ENCODE data around the gene AIRE. TPM values are rescaled to one million over a fixed set of nuclear protein-coding genes. Genes with fewer than 3 reads are reported as not detected.

AIRE gene
- total and polyA plus RNA-seq, 2 donors from 2014 or later: 0.09 to 0.25 TPM

- Histone ChIP-seq H3K27me3 (ENCODE audit: control insufficient read depth, insufficient read depth, low read length) (no peaks in the 10 kb centered on the region), H3K36me3 (ENCODE audit: control insufficient read depth in 2 of 3, insufficient read depth in 3 of 3, low read length in 3 of 3) (no peaks in the 10 kb centered on the region), H3K27ac (ENCODE audit: low read depth in 2 of 2, low read length in 2 of 2) (no peak overlapping the region), H3K4me1 (ENCODE audit: control insufficient read depth in 2 of 3, insufficient read depth in 2 of 3, low read depth in 1 of 3, low read length in 3 of 3) (no peaks in the 10 kb centered on the region), H3K4me3 (ENCODE audit: low read length in 3 of 3) (no peak overlapping the region), H3K9ac (ENCODE audit: low read length in 3 of 3) (no peak overlapping the region), H3K9me3 (ENCODE audit: control insufficient read depth in 2 of 3, insufficient read depth in 1 of 3, low read length in 3 of 3) (peaks cover 0 to 3% (median 0%) of the 10 kb centered on the region in 3 donors)
- FAIRE-seq (no peak), DNase-seq (peak in 1 of 5 donors; percentile 30)
- intact Hi-C loops (cut with DNase I): no loop called here
- TF ChIP-seq CTCF (IDR thresholded peaks at IDR 0.05; ENCODE audit: borderline replicate concordance, extremely low read depth, insufficient read depth): no peak
Observed at GRCh38 chr21:44263768-44264167, 21.9 kb upstream of the AIRE start.

- DNase-seq: peak in 1 of 5 donors; percentile 36
- no peak overlapping the region for H3K4me3 ChIP-seq (ENCODE audit: low read length in 3 of 3)
- TF ChIP-seq CTCF (IDR thresholded peaks at IDR 0.05; ENCODE audit: borderline replicate concordance, extremely low read depth, insufficient read depth): no peak
- H3K9me3 ChIP-seq (ENCODE audit: control insufficient read depth in 2 of 3, insufficient read depth in 1 of 3, low read length in 3 of 3): no peaks in the 10 kb centered on the region
- intact Hi-C loops (cut with DNase I): no loop called here
- no peak overlapping the region for H3K9ac ChIP-seq (ENCODE audit: low read length in 3 of 3)
- H3K27ac ChIP-seq (ENCODE audit: low read depth in 2 of 2, low read length in 2 of 2): no peak overlapping the region
- H3K4me1 ChIP-seq (ENCODE audit: control insufficient read depth in 2 of 3, insufficient read depth in 2 of 3, low read depth in 1 of 3, low read length in 3 of 3): no peaks in the 10 kb centered on the region
- no peak for FAIRE-seq
- H3K27me3 ChIP-seq (ENCODE audit: control insufficient read depth, insufficient read depth, low read length): no peaks in the 10 kb centered on the region
- H3K36me3 ChIP-seq (ENCODE audit: control insufficient read depth in 2 of 3, insufficient read depth in 3 of 3, low read length in 3 of 3): no peaks in the 10 kb centered on the region
Observed at GRCh38 chr21:44265734-44266270, 19.9 kb upstream of the AIRE start.

- Histone ChIP-seq H3K36me3 (ENCODE audit: control insufficient read depth in 2 of 3, insufficient read depth in 3 of 3, low read length in 3 of 3) (no peaks in the 10 kb centered on the region), H3K27me3 (ENCODE audit: control insufficient read depth, insufficient read depth, low read length) (no peaks in the 10 kb centered on the region), H3K9me3 (ENCODE audit: control insufficient read depth in 2 of 3, insufficient read depth in 1 of 3, low read length in 3 of 3) (no peaks in the 10 kb centered on the region), H3K27ac (ENCODE audit: low read depth in 2 of 2, low read length in 2 of 2) (no peak overlapping the region), H3K4me3 (ENCODE audit: low read length in 3 of 3) (no peak overlapping the region), H3K4me1 (ENCODE audit: control insufficient read depth in 2 of 3, insufficient read depth in 2 of 3, low read depth in 1 of 3, low read length in 3 of 3) (no peaks in the 10 kb centered on the region), H3K9ac (ENCODE audit: low read length in 3 of 3) (no peak overlapping the region)
- peak in 1 of 5 donors; percentile 59 for DNase-seq
- peak; percentile 11 for TF ChIP-seq CTCF (IDR thresholded peaks at IDR 0.05; ENCODE audit: borderline replicate concordance, extremely low read depth, insufficient read depth)
- FAIRE-seq: no peak
- intact Hi-C loops (cut with DNase I): no loop called here
Observed at GRCh38 chr21:44267655-44268142, 18.0 kb upstream of the AIRE start.

- TF ChIP-seq CTCF (IDR thresholded peaks at IDR 0.05; ENCODE audit: borderline replicate concordance, extremely low read depth, insufficient read depth): no peak
- Histone ChIP-seq H3K36me3 (ENCODE audit: control insufficient read depth in 2 of 3, insufficient read depth in 3 of 3, low read length in 3 of 3) (no peaks in the 10 kb centered on the region), H3K9me3 (ENCODE audit: control insufficient read depth in 2 of 3, insufficient read depth in 1 of 3, low read length in 3 of 3) (no peaks in the 10 kb centered on the region), H3K9ac (ENCODE audit: low read length in 3 of 3) (no peak overlapping the region), H3K27me3 (ENCODE audit: control insufficient read depth, insufficient read depth, low read length) (no peaks in the 10 kb centered on the region), H3K27ac (ENCODE audit: low read depth in 2 of 2, low read length in 2 of 2) (no peak overlapping the region), H3K4me1 (ENCODE audit: control insufficient read depth in 2 of 3, insufficient read depth in 2 of 3, low read depth in 1 of 3, low read length in 3 of 3) (no peaks in the 10 kb centered on the region), H3K4me3 (ENCODE audit: low read length in 3 of 3) (no peak overlapping the region)
- DNase-seq: no peak
- FAIRE-seq: no peak
- intact Hi-C loops (cut with DNase I): no loop called here
Observed at GRCh38 chr21:44269090-44269489, 16.6 kb upstream of the AIRE start.
